Testis (tissue), 3 donors: Measurements from ENCODE around the gene PIK3AP1. TPM values are rescaled to one million over a fixed set of nuclear protein-coding genes. Genes with fewer than 3 reads are reported as not detected.

Experiments
- DNase-seq: peaks from one replicate; pipeline ENCODE4 v3.0.0-alpha.2; 2019
- H3K27ac ChIP-seq, 2 donors: fragments of 200-600 bp; sonication (generic); one replicate each; pipeline ENCODE4 v1.5.1; 2019
- H3K27me3 ChIP-seq: fragments of 200-600 bp; sonication (generic); one replicate; pipeline ENCODE4 v1.5.1; 2019
- H3K36me3 ChIP-seq: fragments of 200-600 bp; sonication (generic); one replicate; pipeline ENCODE4 v1.5.1; 2017; ENCODE audit warnings: low read depth; ENCODE audit errors: missing control alignments
- H3K4me1 ChIP-seq: fragments of 200-600 bp; sonication (generic); one replicate; pipeline ENCODE4 v1.5.1; 2019
- H3K4me3 ChIP-seq, 2 donors: fragments of 200-600 bp; sonication (generic); one replicate each; pipeline ENCODE4 v1.5.1; 2017 to 2019
- H3K9me3 ChIP-seq: fragments of 200-600 bp; sonication (generic); one replicate; pipeline ENCODE4 v1.5.1; 2017
- CTCF ChIP-seq, 3 experiments: fragments of 450-650 bp in 2 of 3; fragments of 200-600 bp in 1 of 3; sonication (generic) in 1 of 3; IDR thresholded peaks; one replicate each; pipeline ENCODE4 v1.5.1; 2016 to 2019; ENCODE audit warnings: antibody characterized with exemption in 3 of 3, mild to moderate bottlenecking in 2 of 3, moderate library complexity in 1 of 3
- POLR2A ChIP-seq: fragments of 450-650 bp; IDR thresholded peaks from one replicate; pipeline ENCODE4 v1.6.1; 2017; ENCODE audit warnings: antibody characterized with exemption, mild to moderate bottlenecking, moderate library complexity
- WGBS, 2 donors: methylation state at CpG; one replicate each; pipeline ENCODE4 v1.1.5; 2018; 5-methylcytosine and 5-hydroxymethylcytosine counted together
- intact Hi-C: fragments of 100-400 bp; cut with DNase I; formaldehyde crosslinking; loops from one replicate; pipeline ENCODE4 v1.15.1; 2023; ENCODE audit warnings: low total_unique reads
- polyA plus RNA-seq: library from polyadenylated mRNA; stranded (reverse); fragments of 350-450 nt; fragmentation: Illumina TruSeq; extraction: RNeasy Lipid Tissue Mini Kit (QIAGEN cat#74804); gene quantifications from one replicate; pipeline ENCODE4 v1.2.3, GENCODE V29; 2014; ENCODE audit warnings: low read depth, low replicate concordance; ENCODE audit not compliant: insufficient read depth
- total RNA-seq, 2 donors: library from RNA; depleted of rRNA; stranded (reverse); fragments of >200 nt; gene quantifications; one replicate each; pipeline ENCODE4 v1.2.3, GENCODE V29; 2016

Gene PIK3AP1
- total and polyA plus RNA-seq, 3 donors from 2014 or later: 6.5 to 10.0 (median 6.6) TPM

GRCh38 chr10:96612055-96612830 is 108.1 kb downstream of the PIK3AP1 start:
- TF ChIP-seq CTCF (IDR thresholded peaks at IDR 0.05): no peak
- TF ChIP-seq POLR2A: no peak
- no peaks in the 10 kb centered on the region for H3K36me3 ChIP-seq
- WGBS, 2 donors: 91 to 97% methylated on average over 8 of the region's 8 CpGs
- H3K9me3 ChIP-seq: no peaks in the 10 kb centered on the region
- H3K4me3 ChIP-seq: no peak overlapping the region
- H3K27me3 ChIP-seq: no peaks in the 10 kb centered on the region
- H3K4me1 ChIP-seq: peaks cover 3% of the 10 kb centered on the region
- no peak for DNase-seq
- intact Hi-C loops: no loop called here
- H3K27ac ChIP-seq: no peak overlapping the region

- H3K27ac ChIP-seq: no peak overlapping the region
- 72 to 80% methylated on average over 6 of the region's 6 CpGs for WGBS, 2 donors
- no peaks in the 10 kb centered on the region for H3K9me3 ChIP-seq
- TF ChIP-seq CTCF (IDR thresholded peaks at IDR 0.05): no peak
- H3K27me3 ChIP-seq: no peaks in the 10 kb centered on the region
- H3K36me3 ChIP-seq: no peaks in the 10 kb centered on the region
- H3K4me1 ChIP-seq: peaks cover 6% of the 10 kb centered on the region
- no peak for DNase-seq
- intact Hi-C loops: no loop called here
- no peak overlapping the region for H3K4me3 ChIP-seq
These were observed 109.5 kb downstream of the PIK3AP1 start for GRCh38 chr10:96610817-96611216.

- Histone ChIP-seq H3K9me3 (no peaks in the 10 kb centered on the region), H3K27me3 (no peaks in the 10 kb centered on the region), H3K4me1 (peaks cover 6% of the 10 kb centered on the region), H3K27ac (no peak overlapping the region), H3K4me3 (no peak overlapping the region), H3K36me3 (no peaks in the 10 kb centered on the region)
- 90 to 95% methylated on average over 7 of the region's 7 CpGs for WGBS, 2 donors
- intact Hi-C loops: no loop called here
- TF ChIP-seq POLR2A (no peak), CTCF (IDR thresholded peaks at IDR 0.05) (no peak)
- no peak for DNase-seq
These were observed 110.8 kb downstream of the PIK3AP1 start for GRCh38 chr10:96609510-96609909.

- TF ChIP-seq CTCF (IDR thresholded peaks at IDR 0.05): no peak
- no peak for TF ChIP-seq POLR2A
- Histone ChIP-seq H3K4me3 (no peak overlapping the region), H3K27me3 (no peaks in the 10 kb centered on the region), H3K4me1 (peaks cover 6% of the 10 kb centered on the region), H3K36me3 (no peaks in the 10 kb centered on the region), H3K9me3 (no peaks in the 10 kb centered on the region), H3K27ac (no peak overlapping the region)
- intact Hi-C loops: no loop called here
- WGBS, 2 donors: 75 to 78% methylated on average over 5 of the region's 5 CpGs
- DNase-seq: no peak
These were observed 111.5 kb downstream of the PIK3AP1 start for GRCh38 chr10:96608805-96609204.

GRCh38 chr10:96608262-96608661 is 112.1 kb downstream of the PIK3AP1 start:
- Histone ChIP-seq H3K9me3 (no peaks in the 10 kb centered on the region), H3K4me1 (peaks cover 6% of the 10 kb centered on the region), H3K36me3 (no peaks in the 10 kb centered on the region), H3K27me3 (no peaks in the 10 kb centered on the region), H3K27ac (no peak overlapping the region), H3K4me3 (no peak overlapping the region)
- WGBS, 2 donors: 91 to 98% methylated on average over 3 of the region's 3 CpGs
- intact Hi-C loops: no loop called here
- TF ChIP-seq POLR2A: no peak
- no peak for TF ChIP-seq CTCF (IDR thresholded peaks at IDR 0.05)
- DNase-seq: no peak
